Measurements from ENCODE around the gene PPP2R2C. TPM values are rescaled to one million over a fixed set of nuclear protein-coding genes. Genes with fewer than 3 reads are reported as not detected.

PPP2R2C gene
- total and polyA plus RNA-seq, 2 of the 4 experiments (the other 2 are of a cell fraction) = 0.03 TPM; not detected in 1

- H3K36me3 ChIP-seq (ENCODE audit: control insufficient read depth, insufficient read depth, low read length) = no peaks in the 10 kb centered on the region
- no peak overlapping the region for H2BK20ac ChIP-seq (ENCODE audit: low read depth, low read length)
- no peak overlapping the region for H2AFZ ChIP-seq (replicated peaks; ENCODE audit: low read length, poor library complexity)
- POLR2A ChIA-PET (ENCODE audit: unreplicated experiment) = interaction anchor here (0.7 kb wide), 1 partner anchor 12 kb away, joined by 3 read pairs; no protein-coding TSS in a partner anchor
- in situ Hi-C loops (cut with MboI; ENCODE audit: low sequenced_read_pairs) = no loop called here
- dilution Hi-C loops (cut with HindIII; ENCODE audit: low sequenced_read_pairs, unreplicated experiment) = no loop called here
- TF ChIP-seq POLR2A (IDR thresholded peaks at IDR 0.05; ENCODE audit: low read depth, low read length) (no peak), ELK1 (IDR thresholded peaks at IDR 0.05; ENCODE audit: borderline replicate concordance, low read depth, low read length) (no peak)
- CTCF ChIA-PET = no interaction called here
- H4K5ac ChIP-seq (ENCODE audit: low read depth, low read length) = no peak overlapping the region
- no peaks in the 10 kb centered on the region for H3K4me1 ChIP-seq (ENCODE audit: control insufficient read depth, insufficient read depth, low read length)
- H4K8ac ChIP-seq (ENCODE audit: low read depth in 2 of 2, low read length in 2 of 2) = no peak overlapping the region
- H3K4ac ChIP-seq (ENCODE audit: low read depth, low read length) = no peak overlapping the region
- H3K4me3 ChIP-seq (ENCODE audit: insufficient read depth, low read depth, low read length) = no peak overlapping the region
- H3K18ac ChIP-seq (ENCODE audit: low read depth, low read length) = no peak overlapping the region
- ATAC-seq (ENCODE audit: low read depth) (no peak), DNase-seq (no peak)
- no peak overlapping the region for H2BK5ac ChIP-seq (ENCODE audit: low read depth, low read length, poor library complexity, severe bottlenecking)
- no peaks in the 10 kb centered on the region for H3K9me1 ChIP-seq (ENCODE audit: insufficient read depth, low read length)
- H2BK120ac ChIP-seq (ENCODE audit: low read depth, low read length) = no peak overlapping the region
- H2BK15ac ChIP-seq (ENCODE audit: low read depth, low read length) = no peak overlapping the region
- H4K20me1 ChIP-seq (ENCODE audit: insufficient read depth, low read length) = no peaks in the 10 kb centered on the region
- H3K14ac ChIP-seq (replicated peaks; ENCODE audit: low read depth, low read length) = no peak overlapping the region
- peaks cover 4% of the 10 kb centered on the region for H3K27me3 ChIP-seq (ENCODE audit: control insufficient read depth, insufficient read depth, low read length)
- H3K27ac ChIP-seq (ENCODE audit: insufficient read depth, low read length) = no peak overlapping the region
- H3K9me3 ChIP-seq (ENCODE audit: control insufficient read depth, insufficient read depth, low read length) = no peaks in the 10 kb centered on the region
- no peak overlapping the region for H2AK5ac ChIP-seq (ENCODE audit: low read depth, low read length)
- no peak overlapping the region for H3K4me2 ChIP-seq (ENCODE audit: low read depth, low read length)
- no peak overlapping the region for H3K23ac ChIP-seq (ENCODE audit: low read depth, low read length)
- no peak overlapping the region for H2AK9ac ChIP-seq (replicated peaks; ENCODE audit: low read depth, low read length, poor library complexity)
- intact Hi-C loops (cut with micrococcal nuclease) = no loop called here
- BruUV-seq (replicated peaks) = no TSS peak
- no peak overlapping the region for H3K9ac ChIP-seq (ENCODE audit: low read depth, low read length)
- 10% methylated on average over 4 of the region's 10 CpGs; no CpG with 5 or more reads in 1 of the 2 experiments for WGBS, 2 experiments (ENCODE audit: extremely low coverage in 2 of 2, insufficient read length in 1 of 2)
- H4K91ac ChIP-seq (ENCODE audit: insufficient read depth, low read depth, low read length) = no peak overlapping the region
- H3K79me1 ChIP-seq (ENCODE audit: low read depth in 1 of 2, low read length in 2 of 2) = no peaks in the 10 kb centered on the region
- H3K56ac ChIP-seq (ENCODE audit: extremely low read depth, insufficient read depth, low read length) = no peak overlapping the region
Observed at GRCh38 chr4:6360385-6360784, 112.0 kb downstream of the PPP2R2C start.

Measured in IMR-90 (cell line).